Upper lobe of right lung (tissue), 1 donor: ENCODE measurements around the gene C21orf58. TPM values are rescaled to one million over a fixed set of nuclear protein-coding genes. Genes with fewer than 3 reads are reported as not detected.
A peak's percentile ranks its signal among the peaks of the same experiment; 100 is the strongest.

Experiments used
- ATAC-seq: fragments of 200-7000 bp; cut with Tn5 transposase; one replicate; pipeline ENCODE4 v1.9.1; 2020; ENCODE audit warnings: mild to moderate bottlenecking, moderate library complexity
- DNase-seq: peaks from one replicate; pipeline ENCODE4 v3.0.0-alpha.2; 2020
- H3K27ac ChIP-seq: fragments of 200-600 bp; one replicate; pipeline ENCODE4 v1.8.0; 2022
- H3K27me3 ChIP-seq: fragments of 200-600 bp; one replicate; pipeline ENCODE4 v1.8.0; 2022; ENCODE audit warnings: mild to moderate bottlenecking
- H3K36me3 ChIP-seq: fragments of 200-600 bp; one replicate; pipeline ENCODE4 v1.8.0; 2022
- H3K4me1 ChIP-seq: fragments of 200-600 bp; one replicate; pipeline ENCODE4 v1.8.0; 2022
- H3K4me3 ChIP-seq: fragments of 200-600 bp; one replicate; pipeline ENCODE4 v1.8.0; 2022; ENCODE audit warnings: mild to moderate bottlenecking
- H3K9me3 ChIP-seq: fragments of 200-600 bp; one replicate; pipeline ENCODE4 v1.8.0; 2022
- CTCF ChIP-seq: fragments of 200-600 bp; IDR thresholded peaks from one replicate; pipeline ENCODE4 v1.8.0; 2022; ENCODE audit warnings: antibody characterized with exemption
- intact Hi-C: fragments of 100-400 bp; cut with DNase I; formaldehyde crosslinking; loops from one replicate; pipeline ENCODE4 v1.11.0; 2022
- total RNA-seq: library from RNA; stranded (reverse); fragmentation: NEBNext Ultra II Directional; extraction: Animal tissue kit (Norgen Biotek cat#: 25700); gene quantifications from one replicate; pipeline ENCODE4 v1.2.1, GENCODE V29; 2021
- donor health status: DM: no; HTN: yes; CAD: no; lungs with severe emphysema.

C21orf58 gene
- total RNA-seq, 1 donor from 2014 or later, result 2.3 TPM

DNA sequence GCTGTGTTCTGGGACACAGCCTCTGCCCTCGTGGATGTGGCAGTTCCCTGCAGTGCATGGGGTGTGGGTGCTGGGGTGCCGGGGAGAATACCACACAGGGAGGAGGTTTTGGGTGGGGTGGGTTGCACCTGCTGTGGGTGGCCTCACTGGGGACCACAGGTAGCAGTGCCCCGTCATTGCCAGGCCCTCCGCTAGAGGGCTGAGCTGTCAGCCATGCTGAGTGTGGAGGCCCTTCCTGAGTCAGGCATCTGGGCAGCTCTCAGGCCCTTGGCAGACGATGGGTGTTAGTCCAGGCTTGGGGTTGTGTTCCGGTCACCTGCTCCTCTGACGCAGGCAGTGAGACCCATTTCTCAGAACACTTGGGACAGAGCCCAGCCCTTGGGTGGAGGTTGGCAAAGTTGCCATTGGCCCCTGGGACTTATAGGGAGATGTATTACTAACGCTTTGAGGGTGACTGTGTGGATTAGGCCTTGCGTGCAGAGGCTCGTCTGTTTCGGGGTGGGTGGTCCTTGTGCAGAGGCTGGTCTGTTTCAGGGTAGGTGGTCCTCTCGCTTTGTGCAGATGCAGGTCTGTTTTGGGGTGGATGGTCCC, 24.2 kb upstream of the C21orf58 start:
- Histone ChIP-seq H3K27me3 (no peaks in the 10 kb centered on the region), H3K4me1 (no peaks in the 10 kb centered on the region), H3K27ac (no peak overlapping the region), H3K36me3 (peaks cover 75% of the 10 kb centered on the region), H3K9me3 (no peaks in the 10 kb centered on the region), H3K4me3 (no peak overlapping the region)
- no peak for DNase-seq
- peak; percentile 42 for ATAC-seq
- intact Hi-C loops, result no loop called here
- TF ChIP-seq CTCF, result no peak

DNA sequence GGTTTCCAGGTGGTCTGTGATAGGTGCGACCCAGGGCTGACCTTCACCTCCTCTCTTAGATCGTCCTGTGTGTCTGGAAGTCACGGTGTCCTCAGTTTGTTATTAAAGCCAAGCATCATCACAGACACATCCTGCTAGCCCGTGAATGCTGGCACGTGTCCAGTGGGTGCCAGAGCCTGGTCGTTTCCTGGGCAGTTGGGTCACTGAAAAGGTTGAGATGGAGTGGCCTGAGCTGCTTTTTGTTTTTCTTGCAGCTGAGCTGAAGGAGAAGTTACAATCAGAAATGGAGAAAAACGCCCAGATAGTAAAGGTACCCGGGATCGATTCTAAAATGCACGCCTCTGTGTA, 23.5 kb upstream of the C21orf58 start:
- no peak for DNase-seq
- H3K36me3 ChIP-seq, result peaks cover 68% of the 10 kb centered on the region

DNA sequence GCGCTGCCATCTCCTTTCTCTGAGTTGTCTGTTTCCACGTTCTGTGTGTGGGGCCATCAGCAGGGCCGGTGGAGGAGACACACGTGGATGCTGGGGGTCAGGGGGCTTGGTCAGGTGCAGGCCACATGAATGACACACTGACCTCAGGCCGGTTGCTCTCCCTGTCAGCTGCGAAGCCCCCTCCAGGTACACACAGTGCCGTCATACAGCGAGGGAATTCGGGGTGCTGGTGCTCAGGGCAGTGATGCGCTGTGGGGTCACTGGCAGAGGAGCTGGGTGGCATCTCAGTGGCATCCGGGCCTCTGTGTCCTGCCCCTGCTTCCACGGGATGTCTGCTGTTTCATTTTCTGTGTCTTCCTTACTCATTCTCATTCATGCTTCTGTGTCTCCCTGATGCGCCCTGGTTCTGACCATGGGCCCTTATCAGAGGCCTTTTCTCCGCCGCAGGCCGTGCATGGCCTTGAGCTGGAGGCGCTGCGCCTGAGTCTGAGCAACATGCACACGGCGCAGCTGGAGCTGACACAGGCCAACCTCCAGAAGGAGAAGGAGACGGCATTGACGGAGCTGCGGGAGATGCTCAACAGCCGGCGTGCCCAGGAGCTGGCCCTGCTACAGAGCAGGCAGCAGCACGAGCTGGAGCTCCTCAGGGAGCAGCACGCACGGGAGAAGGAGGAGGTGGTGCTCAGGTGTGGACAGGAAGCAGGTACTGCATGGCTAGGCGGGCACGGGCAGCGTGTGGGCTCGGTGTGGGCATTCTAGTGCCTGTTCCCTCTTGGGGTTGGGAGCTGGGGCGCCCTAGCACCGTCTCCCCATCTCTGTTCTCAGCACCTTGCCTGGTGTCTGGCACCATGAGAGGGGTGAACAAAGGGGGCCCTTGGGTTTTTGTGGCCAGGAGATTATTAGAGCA, 22.9 kb upstream of the C21orf58 start:
- no peaks in the 10 kb centered on the region for H3K27me3 ChIP-seq
- intact Hi-C loops, result no loop called here
- H3K4me1 ChIP-seq, result no peaks in the 10 kb centered on the region
- no peak for TF ChIP-seq CTCF
- no peak for DNase-seq
- H3K9me3 ChIP-seq, result no peaks in the 10 kb centered on the region
- H3K36me3 ChIP-seq, result peaks cover 61% of the 10 kb centered on the region
- H3K4me3 ChIP-seq, result no peak overlapping the region
- H3K27ac ChIP-seq, result no peak overlapping the region
- no peak for ATAC-seq

More for the DNA sequence above, 23.5 kb upstream of the C21orf58 start:
- ATAC-seq, result no peak
- Histone ChIP-seq H3K27me3 (no peaks in the 10 kb centered on the region), H3K4me1 (no peaks in the 10 kb centered on the region), H3K9me3 (no peaks in the 10 kb centered on the region), H3K4me3 (no peak overlapping the region), H3K27ac (no peak overlapping the region)
- intact Hi-C loops, result no loop called here
- no peak for TF ChIP-seq CTCF

- intact Hi-C loops, result no loop called here
- no peaks in the 10 kb centered on the region for H3K4me1 ChIP-seq
- no peaks in the 10 kb centered on the region for H3K9me3 ChIP-seq
- no peak overlapping the region for H3K27ac ChIP-seq
- ATAC-seq, result no peak
- no peaks in the 10 kb centered on the region for H3K27me3 ChIP-seq
- no peak overlapping the region for H3K4me3 ChIP-seq
- H3K36me3 ChIP-seq, result peaks cover 55% of the 10 kb centered on the region
- no peak for DNase-seq
- no peak for TF ChIP-seq CTCF
Observed at GRCh38 chr21:46345861-46346260, 22.2 kb upstream of the C21orf58 start.

DNA sequence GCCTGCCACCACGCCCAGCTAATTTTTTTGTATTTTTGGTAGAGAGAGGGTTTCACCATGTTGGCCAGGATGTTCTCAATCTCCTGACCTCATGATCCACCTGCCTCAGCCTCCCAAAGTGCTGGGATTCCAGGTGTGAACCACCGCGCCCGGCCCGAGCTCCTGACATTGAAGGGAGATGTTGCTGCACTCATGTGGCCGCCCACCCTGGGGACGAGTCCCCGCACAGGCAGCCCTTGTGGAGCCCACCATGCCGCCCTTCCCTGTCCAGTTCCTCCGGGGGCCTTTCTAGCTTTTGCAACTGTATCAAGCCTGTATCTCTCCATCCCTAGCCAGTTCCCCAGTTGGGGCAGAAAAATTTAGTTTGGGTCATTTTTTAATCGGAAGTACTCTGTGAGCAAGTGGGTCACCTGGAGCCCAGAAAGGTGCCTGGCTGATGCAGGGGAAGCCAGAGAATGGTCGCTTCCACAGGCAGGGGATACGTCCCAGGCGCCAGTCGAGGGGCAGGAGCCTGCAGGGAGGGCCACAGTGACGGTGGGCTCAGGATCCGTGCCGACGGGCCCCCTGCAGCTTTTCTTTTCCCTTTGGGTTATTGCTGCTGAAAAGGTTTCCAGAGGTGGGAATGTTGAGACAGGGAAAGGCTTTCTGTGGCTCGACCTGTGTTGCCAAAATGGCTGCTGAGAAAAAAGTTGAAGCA, 20.7 kb upstream of the C21orf58 start:
- intact Hi-C loops, result no loop called here
- H3K36me3 ChIP-seq, result peaks cover 50% of the 10 kb centered on the region
- no peaks in the 10 kb centered on the region for H3K4me1 ChIP-seq
- no peak for DNase-seq
- H3K4me3 ChIP-seq, result no peak overlapping the region
- no peak for TF ChIP-seq CTCF
- H3K9me3 ChIP-seq, result no peaks in the 10 kb centered on the region
- no peak overlapping the region for H3K27ac ChIP-seq
- no peaks in the 10 kb centered on the region for H3K27me3 ChIP-seq
- no peak for ATAC-seq
